Measurements from ENCODE around the gene STRBP.

The STRBP gene

GRCh38 chr9:123121457-123121856, 146.9 kb downstream of the STRBP start:
- TF ChIP-seq CTCF (conservative IDR thresholded peaks at IDR 0.05; ENCODE audit: low read depth, low read length), result no peak
- DNase-seq (ENCODE audit: low read depth), result no peak
- H3K4me3 ChIP-seq (ENCODE audit: low read length), result no peak overlapping the region

DNA sequence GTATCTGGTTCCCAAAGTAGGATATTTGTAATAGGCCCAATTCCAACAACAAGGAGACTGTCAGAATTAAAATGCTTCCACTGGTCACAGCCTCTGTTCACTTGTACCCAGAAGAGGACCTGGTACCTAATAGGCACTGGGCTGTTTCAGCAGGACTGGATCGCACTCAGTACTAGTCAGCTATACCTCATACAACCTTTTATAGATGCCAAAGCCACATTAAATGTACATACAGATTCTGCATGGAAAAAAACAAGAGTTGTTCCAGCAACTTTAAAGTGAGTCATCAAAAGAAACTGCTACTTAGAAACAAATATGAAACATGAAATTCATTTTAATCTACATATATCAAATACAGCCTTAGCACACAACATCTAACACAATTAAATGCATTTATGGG, 147.4 kb downstream of the STRBP start:
- no peak for TF ChIP-seq CTCF (conservative IDR thresholded peaks at IDR 0.05; ENCODE audit: low read depth, low read length)
- no peak overlapping the region for H3K4me3 ChIP-seq (ENCODE audit: low read length)
- DNase-seq (ENCODE audit: low read depth), result no peak

DNA sequence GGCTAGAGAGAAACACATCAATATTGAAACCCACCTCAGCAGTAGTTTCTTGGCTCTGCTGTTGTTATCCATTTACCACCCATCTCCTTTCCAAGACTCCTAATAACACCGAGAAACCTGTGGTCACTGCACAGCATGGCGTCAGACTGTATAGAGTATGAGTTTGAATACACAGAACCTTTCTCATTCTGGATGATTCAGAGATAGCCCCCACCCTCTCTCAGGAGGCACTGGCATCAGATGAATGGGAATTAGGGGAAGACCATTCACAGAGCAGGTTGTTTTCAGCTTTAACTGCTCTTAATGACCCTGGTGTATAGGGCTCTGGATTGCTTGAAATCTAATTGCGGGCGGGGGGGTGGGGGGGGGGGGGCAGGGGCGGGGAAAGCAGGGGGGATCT, 148.3 kb downstream of the STRBP start:
- TF ChIP-seq CTCF (conservative IDR thresholded peaks at IDR 0.05; ENCODE audit: low read depth, low read length), result no peak
- no peak overlapping the region for H3K4me3 ChIP-seq (ENCODE audit: low read length)
- DNase-seq (ENCODE audit: low read depth), result no peak

- no peak for TF ChIP-seq CTCF (conservative IDR thresholded peaks at IDR 0.05; ENCODE audit: low read depth, low read length)
- H3K4me3 ChIP-seq (ENCODE audit: low read length), result no peak overlapping the region
- no peak for DNase-seq (ENCODE audit: low read depth)
Observed at GRCh38 chr9:123119566-123119965, 148.8 kb downstream of the STRBP start.

DNA sequence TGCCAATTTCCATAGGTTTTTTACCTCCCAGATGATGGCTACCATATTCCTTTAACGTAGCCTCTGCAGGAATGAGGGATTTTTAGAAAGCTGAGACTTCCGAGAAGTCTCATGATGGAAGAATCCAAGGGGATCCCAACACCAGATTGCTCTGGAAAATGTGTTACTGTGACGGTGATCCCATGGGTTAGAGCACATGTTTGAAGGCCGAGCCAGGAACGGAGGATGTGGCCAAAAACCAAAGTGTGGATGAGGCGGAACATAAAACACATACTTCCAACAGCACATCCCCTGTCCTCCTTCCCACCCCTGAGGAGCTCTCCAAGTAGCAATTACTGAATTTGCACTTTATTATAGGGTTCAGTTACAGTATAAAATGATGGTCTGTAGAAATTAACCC, 152.3 kb downstream of the STRBP start:
- H3K4me3 ChIP-seq (ENCODE audit: low read length), result no peak overlapping the region
- TF ChIP-seq CTCF (conservative IDR thresholded peaks at IDR 0.05; ENCODE audit: low read depth, low read length), result no peak
- DNase-seq (ENCODE audit: low read depth), result no peak

DNA sequence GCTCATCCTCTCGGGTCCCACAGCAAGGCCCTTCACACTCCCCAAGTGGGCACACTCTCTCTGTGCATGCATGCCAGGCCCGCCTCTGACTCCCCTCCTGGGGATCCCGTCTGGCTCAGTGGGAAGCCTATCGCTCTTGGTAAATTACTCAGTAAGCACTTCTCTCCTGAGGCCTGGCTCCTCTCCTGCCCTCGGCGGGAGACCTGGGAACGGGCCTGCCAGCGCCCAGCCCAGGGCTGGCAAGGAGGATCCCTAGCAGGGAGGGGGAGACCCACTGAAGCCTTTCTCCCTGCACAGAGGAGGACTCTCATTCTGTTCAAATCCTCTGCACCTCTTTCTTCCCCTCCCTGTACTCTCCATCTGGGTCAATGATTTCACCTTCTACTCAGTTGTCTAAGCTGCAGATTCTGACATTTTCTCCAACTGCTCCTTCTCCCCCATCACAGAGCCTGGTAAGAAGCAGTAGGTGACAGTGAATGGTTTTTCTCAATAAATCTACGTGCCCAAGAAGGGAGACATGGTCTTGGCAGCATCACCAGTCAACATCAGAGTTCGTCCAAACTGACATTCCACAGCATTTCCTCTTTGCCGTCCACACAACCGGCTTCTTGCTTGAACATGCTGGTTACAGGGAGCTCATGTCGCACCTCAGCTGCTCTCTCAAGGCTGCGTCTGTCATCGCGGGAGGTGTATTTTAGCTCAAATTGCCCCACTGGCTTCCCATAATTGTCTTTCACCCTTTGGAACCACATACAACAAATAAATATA, 153.1 kb downstream of the STRBP start:
- TF ChIP-seq CTCF (conservative IDR thresholded peaks at IDR 0.05; ENCODE audit: low read depth, low read length), result no peak
- no peak for DNase-seq (ENCODE audit: low read depth)

GRCh38 chr9:123113185-123113584, 155.2 kb downstream of the STRBP start:
- TF ChIP-seq CTCF (conservative IDR thresholded peaks at IDR 0.05; ENCODE audit: low read depth, low read length), result no peak
- H3K4me3 ChIP-seq (ENCODE audit: low read length), result no peak overlapping the region
- DNase-seq (ENCODE audit: low read depth), result no peak

More for the DNA sequence above, 153.1 kb downstream of the STRBP start:
- no peak overlapping the region for H3K4me3 ChIP-seq (ENCODE audit: low read length)

Measured in retinal pigment epithelial cell (primary cell).